Spinal cord (tissue), 10 donors: ENCODE measurements around the gene TCF12. TPM values are rescaled to one million over a fixed set of nuclear protein-coding genes. Genes with fewer than 3 reads are reported as not detected.

Experiments used
- DNase-seq, 6 donors: peaks; one replicate each; pipeline versions ENCODE4 v3.0.0 to v3.0.0-alpha.2; 2013 to 2015; ENCODE audit warnings: low spot score in 6 of 6, low read depth in 4 of 6
- H3K27ac ChIP-seq: one replicate; pipeline ENCODE4 v1.5.1; 2013; ENCODE audit warnings: low read depth, low read length, control low read depth
- H3K27me3 ChIP-seq: one replicate; pipeline ENCODE4 v1.6.1; 2013; ENCODE audit warnings: low read length; ENCODE audit not compliant: control insufficient read depth, insufficient read depth
- H3K36me3 ChIP-seq: one replicate; pipeline ENCODE4 v1.6.1; 2013; ENCODE audit warnings: low read length; ENCODE audit not compliant: control insufficient read depth, insufficient read depth
- H3K4me1 ChIP-seq: one replicate; pipeline ENCODE4 v1.6.1; 2013; ENCODE audit warnings: low read length; ENCODE audit not compliant: control insufficient read depth, insufficient read depth
- H3K4me3 ChIP-seq: one replicate; pipeline ENCODE4 v1.5.1; 2013; ENCODE audit warnings: low read depth, low read length, control low read depth
- H3K9me3 ChIP-seq: one replicate; pipeline ENCODE4 v1.6.1; 2013; ENCODE audit warnings: low read length; ENCODE audit not compliant: control insufficient read depth, insufficient read depth
- whole genome bisulfite sequencing: methylation state at CpG from one replicate; pipeline ENCODE4 v1.1.5; 2013; ENCODE audit warnings: missing lambda C conversion rate; ENCODE audit not compliant: insufficient coverage; 5-methylcytosine and 5-hydroxymethylcytosine counted together
- polyA plus RNA-seq, 2 donors: library from polyadenylated mRNA; unstranded; fragments of 120-200 nt; gene quantifications; one replicate each; pipeline ENCODE4 v1.2.1, GENCODE V29; 2013; ENCODE audit not compliant: insufficient read length in 2 of 2
- total RNA-seq, 2 donors: library from RNA; depleted of rRNA in 1 of 2; stranded (reverse); fragments of 120-200 nt in 1 of 2; fragments of >200 nt in 1 of 2; gene quantifications; one replicate each; pipeline versions ENCODE4 v1.2.3 to v1.2.4, GENCODE V29; 2013 to 2014
- donor health status: healthy.

Gene TCF12
- total and polyA plus RNA-seq, 4 donors = 88.8 to 183 (median 135) TPM

DNA sequence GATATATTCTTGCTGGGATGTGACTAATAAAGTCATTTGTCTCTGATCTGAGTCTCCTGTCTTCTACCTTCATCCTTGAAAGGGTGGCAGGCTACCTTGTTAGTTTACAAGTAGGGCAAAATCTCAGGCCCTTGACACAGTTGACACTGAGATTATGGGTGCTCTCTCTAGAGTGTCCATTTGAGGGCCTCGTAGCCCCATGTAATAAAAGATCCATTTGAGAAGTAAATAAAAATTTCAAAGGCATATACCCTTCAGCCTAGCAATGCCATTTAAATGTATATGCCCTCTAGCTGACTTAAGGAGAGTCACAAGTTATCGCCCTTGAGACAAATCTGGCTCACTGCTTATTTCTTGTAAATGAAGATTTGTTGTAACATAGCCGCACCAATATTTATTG, 98.6 kb downstream of the TCF12 start:
- no peaks in the 10 kb centered on the region for H3K27me3 ChIP-seq
- no peaks in the 10 kb centered on the region for H3K9me3 ChIP-seq
- peaks cover 4% of the 10 kb centered on the region for H3K4me1 ChIP-seq
- no peaks in the 10 kb centered on the region for H3K36me3 ChIP-seq
- H3K4me3 ChIP-seq = no peak overlapping the region
- no peak for DNase-seq
- H3K27ac ChIP-seq = no peak overlapping the region
- WGBS = no CpG with 5 or more reads among the region's 3 CpGs

DNA sequence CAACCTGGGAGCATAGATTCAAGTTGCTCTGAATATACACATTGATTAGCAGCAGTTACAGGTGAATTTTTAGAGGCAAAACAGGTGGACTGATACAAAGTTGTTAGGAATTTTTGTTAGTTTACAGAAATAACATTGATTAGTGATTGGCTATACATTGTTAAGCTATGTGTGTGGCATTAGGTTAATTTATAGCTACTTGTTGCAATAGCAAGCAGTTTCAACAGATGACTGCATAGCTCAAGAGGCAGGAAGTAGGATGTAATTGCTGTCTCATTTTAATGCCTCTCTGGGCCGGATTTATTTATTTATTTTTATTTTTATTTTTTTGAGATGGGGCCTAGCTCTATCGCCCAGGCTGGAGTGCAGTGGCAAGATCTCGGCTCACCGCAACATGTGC, 99.7 kb downstream of the TCF12 start:
- H3K27me3 ChIP-seq = no peaks in the 10 kb centered on the region
- peaks cover 4% of the 10 kb centered on the region for H3K4me1 ChIP-seq
- DNase-seq = no peak
- H3K36me3 ChIP-seq = no peaks in the 10 kb centered on the region
- H3K27ac ChIP-seq = no peak overlapping the region
- no peaks in the 10 kb centered on the region for H3K9me3 ChIP-seq
- WGBS = 97% methylated on average over 3 of the region's 4 CpGs
- H3K4me3 ChIP-seq = no peak overlapping the region

DNA sequence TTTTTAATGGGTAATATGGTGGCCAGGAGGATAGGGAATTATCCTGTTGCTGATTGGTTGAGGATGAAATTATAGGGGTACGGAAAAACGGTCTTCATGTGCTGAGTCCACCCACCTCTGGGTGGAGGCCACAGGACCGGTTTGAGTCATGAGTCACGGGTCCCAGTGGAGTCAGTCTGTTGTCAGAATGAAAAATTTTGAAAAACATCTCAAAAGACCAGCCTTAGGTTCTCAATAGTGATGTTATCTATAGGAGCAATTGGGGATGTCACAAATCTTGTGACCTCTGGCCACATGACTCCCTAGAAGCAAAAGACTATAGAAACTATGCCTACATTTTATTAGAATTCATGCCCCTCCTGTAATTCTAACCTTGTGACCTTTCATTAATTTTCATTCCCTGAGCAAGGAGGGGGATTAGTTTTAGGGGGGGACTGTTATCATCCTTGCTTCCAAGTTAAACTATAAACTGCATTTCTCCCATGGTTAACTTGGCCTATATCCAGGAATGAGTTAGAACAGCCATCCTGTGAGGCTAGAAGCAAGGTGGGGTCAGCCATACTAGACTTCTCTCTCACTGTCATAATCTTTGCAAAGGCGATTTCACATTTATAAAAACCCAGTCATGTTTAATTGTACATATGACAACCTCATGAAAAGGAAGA, 101.2 kb downstream of the TCF12 start:
- Histone ChIP-seq H3K27me3 (no peaks in the 10 kb centered on the region), H3K36me3 (no peaks in the 10 kb centered on the region), H3K4me1 (peaks cover 4% of the 10 kb centered on the region), H3K9me3 (no peaks in the 10 kb centered on the region), H3K27ac (no peak overlapping the region), H3K4me3 (no peak overlapping the region)
- 78% methylated on average over 4 of the region's 5 CpGs for WGBS
- DNase-seq = no peak

DNA sequence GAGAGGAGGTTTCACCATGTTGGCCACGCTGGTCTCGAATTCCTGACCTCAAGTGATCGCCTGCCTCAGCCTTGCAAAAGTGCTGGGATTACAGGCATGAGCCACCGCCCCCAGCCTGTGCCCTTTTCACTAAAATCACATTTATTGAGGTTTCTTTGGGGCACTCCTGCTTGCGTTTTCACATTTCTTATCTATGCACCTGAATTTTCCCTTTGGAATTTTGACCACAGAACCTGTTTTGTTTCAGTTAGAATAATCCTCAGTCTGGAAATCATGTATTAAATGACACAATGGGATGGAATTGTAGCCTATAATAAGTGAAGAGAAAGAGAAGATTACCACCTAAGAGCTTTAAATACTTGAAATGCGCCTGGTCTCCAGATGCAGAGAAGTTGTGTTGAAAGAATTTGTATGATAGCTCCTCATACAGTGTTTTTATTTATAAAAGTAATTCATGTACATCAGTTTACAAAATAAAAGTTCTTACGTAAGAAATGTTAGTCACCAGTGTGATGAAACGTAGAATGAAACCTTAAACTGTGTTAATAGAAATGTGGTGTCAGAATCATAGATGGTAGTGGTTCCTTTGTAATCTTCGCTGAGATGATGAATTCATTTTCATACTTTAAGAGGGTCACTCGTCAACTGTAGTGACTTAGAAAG, 107.0 kb downstream of the TCF12 start:
- no peak for DNase-seq
- no peak overlapping the region for H3K27ac ChIP-seq
- peaks cover 4% of the 10 kb centered on the region for H3K4me1 ChIP-seq
- WGBS = 84% methylated on average over 3 of the region's 10 CpGs
- H3K4me3 ChIP-seq = no peak overlapping the region
- H3K27me3 ChIP-seq = no peaks in the 10 kb centered on the region
- no peaks in the 10 kb centered on the region for H3K36me3 ChIP-seq
- no peaks in the 10 kb centered on the region for H3K9me3 ChIP-seq

DNA sequence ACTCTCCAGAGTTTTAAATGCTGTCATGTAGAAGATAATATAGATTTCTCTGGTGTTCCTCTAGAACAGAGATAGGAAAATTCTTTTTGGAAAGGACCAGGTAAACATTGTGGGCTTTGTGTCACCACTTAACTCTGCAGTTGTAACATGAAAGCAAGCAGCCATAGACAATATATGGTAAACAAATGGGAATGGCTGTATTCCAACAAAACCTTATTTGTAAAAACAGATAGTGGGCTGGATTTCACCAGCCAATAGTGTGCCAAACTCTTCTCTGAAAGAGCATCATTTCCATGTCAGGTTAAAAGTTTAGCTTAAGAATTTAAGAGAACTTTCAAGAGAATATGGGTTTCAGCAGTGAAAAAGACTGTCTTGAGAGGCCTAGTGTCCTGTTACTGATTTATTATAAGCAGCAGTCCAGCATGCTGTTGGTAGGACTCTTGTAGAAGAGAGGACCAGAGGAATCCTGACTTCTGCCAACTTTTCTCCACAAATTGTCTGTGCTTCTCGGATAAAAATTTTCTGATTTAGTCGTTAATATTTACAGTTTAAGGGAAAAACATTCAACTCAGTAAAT, 107.7 kb downstream of the TCF12 start:
- Histone ChIP-seq H3K4me1 (peaks cover 4% of the 10 kb centered on the region), H3K4me3 (no peak overlapping the region), H3K9me3 (no peaks in the 10 kb centered on the region), H3K27me3 (no peaks in the 10 kb centered on the region), H3K36me3 (no peaks in the 10 kb centered on the region), H3K27ac (no peak overlapping the region)
- WGBS = no CpG with 5 or more reads among the region's 2 CpGs
- peak in 4 of 6 donors; percentile 6 to 43 (median 18) for DNase-seq

DNA sequence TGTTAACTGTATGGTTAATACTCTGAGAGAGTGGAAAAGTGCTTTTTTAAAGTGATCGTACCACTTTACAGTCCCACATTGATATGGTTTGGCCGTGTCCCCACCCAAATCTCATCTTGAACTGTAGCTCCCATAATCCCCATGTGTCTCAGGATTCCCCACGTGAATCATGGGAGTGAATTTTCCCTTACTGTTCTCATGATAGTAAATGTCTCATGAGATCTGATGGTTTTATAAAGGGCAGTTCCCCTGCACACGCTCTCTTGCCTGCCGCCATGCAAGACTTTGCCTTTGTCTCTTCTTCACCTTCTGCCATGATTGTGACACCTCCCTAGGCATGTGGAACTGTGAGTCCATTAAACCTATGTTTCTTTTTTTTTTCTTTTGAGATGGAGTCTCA, 109.2 kb downstream of the TCF12 start:
- no peak for DNase-seq
- no peak overlapping the region for H3K4me3 ChIP-seq
- no peak overlapping the region for H3K27ac ChIP-seq
- H3K9me3 ChIP-seq = no peaks in the 10 kb centered on the region
- H3K36me3 ChIP-seq = no peaks in the 10 kb centered on the region
- no CpG with 5 or more reads among the region's 5 CpGs for WGBS
- no peaks in the 10 kb centered on the region for H3K27me3 ChIP-seq
- peaks cover 4% of the 10 kb centered on the region for H3K4me1 ChIP-seq

DNA sequence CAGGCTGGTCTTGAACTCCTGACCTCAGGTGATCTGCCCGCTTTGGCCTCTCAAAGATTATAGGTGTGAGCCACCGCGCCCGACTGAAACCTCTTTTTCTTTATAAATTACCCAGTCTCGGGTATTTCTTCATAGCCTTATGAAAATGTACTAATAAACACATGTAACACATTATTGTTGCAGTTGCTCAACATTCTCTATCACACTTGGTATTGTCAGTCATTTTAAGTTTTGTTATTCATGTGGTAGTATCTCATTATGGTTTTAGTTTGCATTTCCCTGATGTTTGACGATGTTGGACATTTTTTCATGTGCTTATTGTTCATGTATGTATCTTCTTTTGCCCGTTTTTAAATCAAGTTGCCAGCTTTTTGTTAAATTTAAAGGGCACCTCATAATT, 109.7 kb downstream of the TCF12 start:
- no CpG with 5 or more reads among the region's 7 CpGs for WGBS
- no peaks in the 10 kb centered on the region for H3K9me3 ChIP-seq
- no peaks in the 10 kb centered on the region for H3K27me3 ChIP-seq
- peaks cover 4% of the 10 kb centered on the region for H3K4me1 ChIP-seq
- DNase-seq = no peak
- H3K4me3 ChIP-seq = no peak overlapping the region
- no peak overlapping the region for H3K27ac ChIP-seq
- H3K36me3 ChIP-seq = no peaks in the 10 kb centered on the region

DNA sequence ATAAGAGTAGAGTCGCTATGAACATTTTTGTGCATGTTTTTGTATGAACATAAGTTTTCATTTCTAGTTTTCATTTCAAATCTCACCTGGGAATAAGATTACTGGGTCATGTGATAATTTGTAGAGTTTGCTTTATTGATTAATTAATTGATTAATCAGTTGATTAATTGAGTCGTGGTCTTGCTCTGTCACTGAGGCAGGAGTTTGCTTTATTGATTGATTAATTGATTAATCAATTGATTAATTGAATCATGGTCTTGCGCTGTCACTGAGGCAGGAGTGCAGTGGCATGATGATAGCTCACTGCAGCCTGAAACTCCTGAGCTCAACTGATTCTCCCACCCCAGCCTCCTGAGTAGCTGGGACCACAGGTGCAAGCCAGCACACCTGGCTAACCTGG, 111.6 kb downstream of the TCF12 start:
- Histone ChIP-seq H3K27ac (no peak overlapping the region), H3K9me3 (no peaks in the 10 kb centered on the region), H3K27me3 (no peaks in the 10 kb centered on the region), H3K4me3 (no peak overlapping the region), H3K36me3 (no peaks in the 10 kb centered on the region), H3K4me1 (peaks cover 2% of the 10 kb centered on the region)
- 92% methylated on average over 2 of the region's 3 CpGs for WGBS
- no peak for DNase-seq

DNA sequence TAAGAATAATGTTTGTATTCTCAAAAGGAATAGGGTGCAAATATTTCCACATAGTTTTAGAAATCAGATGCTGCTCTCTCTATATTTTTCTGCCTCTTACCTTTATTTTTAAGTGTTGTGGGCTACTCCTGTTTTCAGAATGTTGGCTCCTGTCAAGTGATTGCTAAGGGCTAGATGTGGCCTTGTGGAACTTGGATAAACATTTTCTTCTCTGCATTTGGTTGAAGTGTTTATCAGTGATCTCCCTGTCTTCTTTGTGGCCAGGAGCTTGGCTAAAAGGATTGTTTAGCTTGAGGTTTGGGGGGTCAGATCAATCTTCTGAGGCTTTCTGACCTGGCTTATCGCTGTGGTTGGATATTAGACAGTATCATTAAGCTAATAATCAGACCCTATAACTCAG, 112.6 kb downstream of the TCF12 start:
- H3K27ac ChIP-seq = no peak overlapping the region
- no peak overlapping the region for H3K4me3 ChIP-seq
- WGBS = no CpG with 5 or more reads among the region's 1 CpG
- no peaks in the 10 kb centered on the region for H3K4me1 ChIP-seq
- H3K27me3 ChIP-seq = no peaks in the 10 kb centered on the region
- no peak for DNase-seq
- no peaks in the 10 kb centered on the region for H3K9me3 ChIP-seq
- H3K36me3 ChIP-seq = no peaks in the 10 kb centered on the region

DNA sequence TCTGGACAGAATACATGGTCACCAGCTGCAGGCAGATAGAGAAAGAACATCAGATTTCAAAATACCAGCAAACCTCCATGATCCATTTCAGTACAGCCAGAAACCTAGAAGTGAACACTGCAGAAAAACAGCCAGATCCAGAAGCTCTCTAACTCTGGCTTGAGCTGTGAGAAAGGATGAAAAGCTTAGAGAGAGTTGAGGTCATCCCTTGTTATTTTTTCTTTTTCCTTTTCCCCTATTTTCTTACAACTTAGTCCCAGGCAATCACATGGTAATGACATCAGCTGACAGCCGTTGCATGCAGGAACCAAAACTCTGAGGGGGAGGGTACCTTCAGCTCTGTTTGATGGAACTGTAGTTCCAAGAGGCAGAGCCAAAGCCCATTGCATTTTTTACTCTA, 113.2 kb downstream of the TCF12 start:
- 0% methylated on average over 1 of the region's 1 CpG for WGBS
- H3K27ac ChIP-seq = no peak overlapping the region
- no peak overlapping the region for H3K4me3 ChIP-seq

More for the DNA sequence above, 113.2 kb downstream of the TCF12 start:
- DNase-seq = peak in 2 of 6 donors; percentile 12 to 36
- Histone ChIP-seq H3K4me1 (no peaks in the 10 kb centered on the region), H3K27me3 (no peaks in the 10 kb centered on the region), H3K36me3 (no peaks in the 10 kb centered on the region), H3K9me3 (no peaks in the 10 kb centered on the region)
